HepG2 (cell line): ENCODE data around the gene PAX4. TPM values are rescaled to one million over a fixed set of nuclear protein-coding genes. Genes with fewer than 3 reads are reported as not detected.

Experiments
- ATAC-seq: fragments of 200-7000 bp; cut with Tn5 transposase; 3 replicates; pipeline ENCODE4 v1.9.1; 2020; ENCODE audit warnings: mild to moderate bottlenecking, moderate library complexity
- BruUV-seq: library from RNA; stranded (reverse); fragments of 400-500 nt; replicated peaks from 2 replicates; lab custom pipeline; 2021; lab: Mats Ljungman, UMichigan
- CTCF ChIA-PET: fragments of 300-600 bp; formaldehyde crosslinking; extraction: SDS; loops from one replicate; lab custom pipeline; 2021; ENCODE audit warnings: low total read pairs, inconsistent platforms, low intra/inter-chr PET ratio; lab: Yijun Ruan, JAX
- POLR2A ChIA-PET: fragments of 350-600 bp; sonication (Branson Sonifier 250); formaldehyde crosslinking; loops from one replicate; lab custom pipeline; 2020; ENCODE audit warnings: antibody characterized with exemption, inconsistent platforms; lab: Yijun Ruan, JAX
- DNase-seq: peaks from one replicate; pipeline ENCODE4 v3.0.0-alpha.2; 2015; ENCODE audit warnings: low spot score
- FAIRE-seq: peaks from 3 replicates; lab custom pipeline; 2011; peaks lifted over from hg19 to GRCh38; lab: Jason Lieb, UNC
- H2AFZ ChIP-seq: one replicate; pipeline ENCODE4 v1.6.1; 2011; ENCODE audit warnings: low read length, inconsistent platforms
- H3K27ac ChIP-seq: fragments of 300-600 bp; 3 replicates; pipeline ENCODE4 v1.8.0; 2011; ENCODE audit warnings: mixed run types, mild to moderate bottlenecking, mixed read lengths, low read length, inconsistent platforms; ENCODE audit not compliant: insufficient read depth; ENCODE audit errors: extremely low read length
- H3K27me3 ChIP-seq, 2 experiments: fragments of 200-600 bp in 1 of 2; 2 replicates in 1 of 2; 3 replicates in 1 of 2; pipeline versions ENCODE4 v1.6.0 to v1.8.0; 2011; ENCODE audit warnings: low read length in 2 of 2, mild to moderate bottlenecking in 2 of 2, moderate library complexity in 2 of 2, inconsistent platforms in 1 of 2; ENCODE audit not compliant: insufficient read depth in 2 of 2, control insufficient read depth in 1 of 2
- H3K36me3 ChIP-seq, 2 experiments: fragments of 200-600 bp in 1 of 2; replicated peaks in 1 of 2; 2 replicates in 1 of 2; 3 replicates in 1 of 2; pipeline versions ENCODE4 v1.5.1 to v1.8.0; 2011; ENCODE audit warnings: low read length in 2 of 2, inconsistent platforms in 1 of 2; ENCODE audit not compliant: insufficient read depth in 2 of 2, control insufficient read depth in 1 of 2
- H3K4me1 ChIP-seq: 2 replicates; pipeline ENCODE4 v1.5.1; 2012; ENCODE audit warnings: low read length, inconsistent platforms; ENCODE audit not compliant: insufficient read depth
- H3K4me2 ChIP-seq: 2 replicates; pipeline ENCODE4 v1.6.0; 2011; ENCODE audit warnings: low read depth, low read length, inconsistent platforms
- H3K4me3 ChIP-seq, 3 experiments: fragments of 200-600 bp in 1 of 3; sonication (generic), shearing (Covaris generic) in 1 of 3; replicated peaks in 1 of 3; 2 replicates each; pipeline ENCODE4 v1.5.1; 2011 to 2016; ENCODE audit warnings: low read length in 3 of 3, inconsistent platforms in 2 of 3, low read depth in 2 of 3, mild to moderate bottlenecking in 2 of 3, control low read depth in 1 of 3, mixed read lengths in 1 of 3; ENCODE audit not compliant: insufficient read depth in 1 of 3
- H3K79me2 ChIP-seq: one replicate; pipeline ENCODE4 v1.6.1; 2011; ENCODE audit warnings: low read length, inconsistent platforms; ENCODE audit not compliant: insufficient read depth
- H3K9ac ChIP-seq: 2 replicates; pipeline ENCODE4 v1.6.0; 2011; ENCODE audit warnings: mild to moderate bottlenecking, low read depth, low read length, inconsistent platforms; ENCODE audit not compliant: insufficient read depth
- H3K9me3 ChIP-seq: 2 replicates; pipeline ENCODE4 v1.5.1; 2012; ENCODE audit warnings: mild to moderate bottlenecking, low read length
- H4K20me1 ChIP-seq: 2 replicates; pipeline ENCODE4 v1.6.0; 2011; ENCODE audit warnings: inconsistent platforms, mild to moderate bottlenecking, low read length, moderate library complexity; ENCODE audit not compliant: insufficient read depth
- CCDC6 ChIP-seq: sonication (generic); formaldehyde crosslinking; IDR thresholded peaks from 2 replicates; pipeline ENCODE4 v1.8.1; 2022; ENCODE audit warnings: mild to moderate bottlenecking, missing genetic modification reagents, moderate library complexity
- DNMT3B ChIP-seq: conservative IDR thresholded peaks from 2 replicates; pipeline ENCODE4 v1.6.1; 2016; ENCODE audit warnings: missing biosample characterization, control low read depth
- HOXA9 ChIP-seq: sonication (generic); formaldehyde crosslinking; IDR thresholded peaks from 2 replicates; pipeline ENCODE4 v1.8.1; 2022; ENCODE audit warnings: missing genetic modification reagents, mild to moderate bottlenecking, moderate library complexity, borderline replicate concordance
- MBNL3 ChIP-seq: fragments of 250-450 bp; sonication (Bioruptor Pico); conservative IDR thresholded peaks from 2 replicates; pipeline ENCODE4 v1.8.0; 2022; ENCODE audit warnings: mild to moderate bottlenecking, inconsistent platforms
- RARG ChIP-seq: sonication (generic); formaldehyde crosslinking; IDR thresholded peaks from 2 replicates; pipeline ENCODE4 v1.4.0; 2020; ENCODE audit warnings: low read depth, mild to moderate bottlenecking, missing genetic modification reagents
- SALL1 ChIP-seq: sonication (generic); formaldehyde crosslinking; IDR thresholded peaks from 2 replicates; pipeline ENCODE4 v1.8.0; 2022; ENCODE audit warnings: mild to moderate bottlenecking, missing genetic modification reagents
- THYN1 ChIP-seq: sonication (generic); formaldehyde crosslinking; IDR thresholded peaks from 2 replicates; pipeline ENCODE4 v1.8.1; 2023; ENCODE audit warnings: low read depth, mild to moderate bottlenecking, moderate library complexity, missing genetic modification reagents, borderline replicate concordance
- XRCC5 ChIP-seq: fragments of 200-400 bp; formaldehyde crosslinking; optimal IDR thresholded peaks from 2 replicates; pipeline ENCODE3; 2017; ENCODE audit warnings: mild to moderate bottlenecking, low read length
- ZNF205 ChIP-seq: IDR thresholded peaks from 2 replicates; pipeline ENCODE4 v1.6.1; 2018; ENCODE audit warnings: missing biosample characterization, missing genetic modification reagents
- ZNF230 ChIP-seq: sonication (generic); formaldehyde crosslinking; IDR thresholded peaks from 2 replicates; pipeline ENCODE4 v1.4.0; 2020; ENCODE audit warnings: mild to moderate bottlenecking, missing genetic modification reagents
- ZNF441 ChIP-seq: sonication (generic); formaldehyde crosslinking; IDR thresholded peaks from 2 replicates; pipeline ENCODE4 v1.7.0; 2021; ENCODE audit warnings: missing genetic modification reagents, borderline replicate concordance
- ZZZ3 ChIP-seq: sonication (generic); formaldehyde crosslinking; IDR thresholded peaks from 2 replicates; pipeline ENCODE4 v1.4.0; 2020; ENCODE audit warnings: missing genetic modification reagents, mild to moderate bottlenecking, borderline replicate concordance
- WGBS: methylation state at CpG from one replicate; pipeline ENCODE4 v1.1.6; 2017; ENCODE audit warnings: low lambda C conversion rate; 5-methylcytosine and 5-hydroxymethylcytosine counted together
- in situ Hi-C: cut with HindIII; loops from 2 replicates; pipeline ENCODE4 v1.10.0; 2017; ENCODE audit warnings: low pct_unique_long_range_greater_than_20kb; ENCODE audit not compliant: extremely low pct_ligation_motif_present
- intact Hi-C: fragments of 100-400 bp; cut with micrococcal nuclease; formaldehyde crosslinking; loops from one replicate; pipeline ENCODE4 v1.10.0; 2022; ENCODE audit not compliant: unreplicated experiment
- polyA plus RNA-seq, 8 experiments: library from polyadenylated mRNA; depleted of rRNA in 3 of 8; stranded (reverse) in 7 of 8; unstranded in 1 of 8; fragments of >200 nt; fragmentation: Illumina TruSeq in 4 of 8; extraction: Trizol in 4 of 8; gene quantifications; 2 replicates each; pipeline versions ENCODE4 v1.2.1 to v1.2.3, GENCODE V29; 2011 to 2016; ENCODE audit warnings: low read depth in 4 of 8, missing spikeins in 1 of 8, mixed read lengths in 1 of 8; ENCODE audit not compliant: insufficient read depth in 1 of 8
- total RNA-seq, 5 experiments: library from RNA; depleted of rRNA; stranded (reverse); fragments of >200 nt; fragmentation: Illumina TruSeq; extraction: Trizol; gene quantifications; 2 replicates each; pipeline ENCODE4 v1.2.3, GENCODE V29; 2016; ENCODE audit warnings: low read depth in 1 of 5
- TF ChIP-seq, protein P1 (sequence below): sonication (generic); formaldehyde crosslinking; IDR thresholded peaks from 2 replicates; pipeline ENCODE4 v1.8.0; 2022; ENCODE audit warnings: mild to moderate bottlenecking, missing genetic modification reagents; ENCODE audit not compliant: insufficient replicate concordance
- TF ChIP-seq, protein P2 (sequence below): sonication (generic); formaldehyde crosslinking; IDR thresholded peaks from 2 replicates; pipeline ENCODE4 v1.5.0; 2020; ENCODE audit warnings: missing genetic modification reagents
- TF ChIP-seq, protein P3 (sequence below): sonication (generic); formaldehyde crosslinking; conservative IDR thresholded peaks from 2 replicates; pipeline ENCODE4 v1.8.0; 2022; ENCODE audit warnings: missing genetic modification reagents
- TF ChIP-seq, protein P4 (sequence below): sonication (generic); formaldehyde crosslinking; IDR thresholded peaks from 2 replicates; pipeline ENCODE4 v1.8.1; 2023; ENCODE audit warnings: missing genetic modification reagents, mild to moderate bottlenecking, borderline replicate concordance
- TF ChIP-seq, protein P5 (sequence below): sonication (generic); formaldehyde crosslinking; IDR thresholded peaks from 2 replicates; pipeline ENCODE4; 2020; ENCODE audit warnings: missing genetic modification reagents, mild to moderate bottlenecking, borderline replicate concordance

PAX4 gene
- total and polyA plus RNA-seq, 2 of the 13 experiments (the other 11 are each of a cell fraction or from before 2014, with no cell fraction given): not detected

DNA sequence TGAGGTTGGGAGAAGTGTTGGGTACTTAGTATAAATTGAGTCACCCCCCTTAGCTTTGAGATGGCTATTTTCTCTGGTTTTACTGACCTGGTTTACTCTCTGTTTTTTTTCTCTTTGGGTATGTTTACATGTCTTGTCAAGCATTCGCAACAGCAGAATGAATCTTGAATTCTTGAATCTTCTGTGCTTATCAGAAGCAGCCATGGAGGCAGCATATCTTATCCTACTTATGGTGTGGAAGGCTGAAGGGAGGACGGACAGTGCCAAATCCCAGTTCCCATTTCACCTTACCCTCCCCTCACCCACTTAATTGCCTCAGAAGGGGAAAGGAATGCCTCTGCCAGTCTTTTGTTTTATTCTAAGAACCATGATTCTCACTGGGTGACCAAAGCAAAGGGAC, 37.8 kb upstream of the PAX4 start:
- ATAC-seq (no peak), DNase-seq (no peak), FAIRE-seq (no peak)
- no TSS peak for BruUV-seq
- Histone ChIP-seq H2AFZ (no peak overlapping the region), H4K20me1 (peaks cover 62% of the 10 kb centered on the region), H3K4me1 (peaks cover 66% of the 10 kb centered on the region), H3K27ac (no peak overlapping the region), H3K79me2 (peaks cover 87% of the 10 kb centered on the region), H3K4me3 (peak overlapping the region in 1 of 3 experiments; percentile 8; a peak in 1 of 6 replicates), H3K4me2 (peak overlapping the region; percentile 83), H3K9ac (no peak overlapping the region), H3K27me3 (no peaks in the 10 kb centered on the region; a peak in 1 of 5 replicates), H3K36me3 (peaks cover 2 to 41% of the 10 kb centered on the region in 2 experiments; a peak in 3 of 5 replicates), H3K9me3 (no peaks in the 10 kb centered on the region)
- ChIA-PET CTCF (no interaction called here), POLR2A (no interaction called here)
- intact Hi-C loops (loop anchor here (10.0 kb wide), 2 partner anchors 71 to 261 kb away; partner anchors contain the start of genes ARF5, GCC1 and ZNF800), in situ Hi-C loops (no loop called here)
- 91% methylated on average over 2 of the region's 2 CpGs for WGBS
- TF ChIP-seq, protein P1, sequence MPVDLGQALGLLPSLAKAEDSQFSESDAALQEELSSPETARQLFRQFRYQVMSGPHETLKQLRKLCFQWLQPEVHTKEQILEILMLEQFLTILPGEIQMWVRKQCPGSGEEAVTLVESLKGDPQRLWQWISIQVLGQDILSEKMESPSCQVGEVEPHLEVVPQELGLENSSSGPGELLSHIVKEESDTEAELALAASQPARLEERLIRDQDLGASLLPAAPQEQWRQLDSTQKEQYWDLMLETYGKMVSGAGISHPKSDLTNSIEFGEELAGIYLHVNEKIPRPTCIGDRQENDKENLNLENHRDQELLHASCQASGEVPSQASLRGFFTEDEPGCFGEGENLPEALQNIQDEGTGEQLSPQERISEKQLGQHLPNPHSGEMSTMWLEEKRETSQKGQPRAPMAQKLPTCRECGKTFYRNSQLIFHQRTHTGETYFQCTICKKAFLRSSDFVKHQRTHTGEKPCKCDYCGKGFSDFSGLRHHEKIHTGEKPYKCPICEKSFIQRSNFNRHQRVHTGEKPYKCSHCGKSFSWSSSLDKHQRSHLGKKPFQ (CRISPR knock-in tag): no peak
- TF ChIP-seq DNMT3B (CRISPR knock-in tag) (no peak), ZNF230 (CRISPR knock-in tag) (no peak), CCDC6 (CRISPR knock-in tag) (no peak), THYN1 (CRISPR knock-in tag) (no peak), MBNL3 (CRISPR knock-in tag) (no peak), RARG (no peak), XRCC5 (no peak), ZNF441 (CRISPR knock-in tag) (no peak), HOXA9 (CRISPR knock-in tag) (no peak), ZZZ3 (CRISPR knock-in tag) (no peak), ZNF205 (CRISPR knock-in tag) (no peak), SALL1 (no peak)
- TF ChIP-seq, protein P2, sequence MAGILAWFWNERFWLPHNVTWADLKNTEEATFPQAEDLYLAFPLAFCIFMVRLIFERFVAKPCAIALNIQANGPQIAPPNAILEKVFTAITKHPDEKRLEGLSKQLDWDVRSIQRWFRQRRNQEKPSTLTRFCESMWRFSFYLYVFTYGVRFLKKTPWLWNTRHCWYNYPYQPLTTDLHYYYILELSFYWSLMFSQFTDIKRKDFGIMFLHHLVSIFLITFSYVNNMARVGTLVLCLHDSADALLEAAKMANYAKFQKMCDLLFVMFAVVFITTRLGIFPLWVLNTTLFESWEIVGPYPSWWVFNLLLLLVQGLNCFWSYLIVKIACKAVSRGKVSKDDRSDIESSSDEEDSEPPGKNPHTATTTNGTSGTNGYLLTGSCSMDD (CRISPR knock-in tag): no peak
- TF ChIP-seq, protein P3, sequence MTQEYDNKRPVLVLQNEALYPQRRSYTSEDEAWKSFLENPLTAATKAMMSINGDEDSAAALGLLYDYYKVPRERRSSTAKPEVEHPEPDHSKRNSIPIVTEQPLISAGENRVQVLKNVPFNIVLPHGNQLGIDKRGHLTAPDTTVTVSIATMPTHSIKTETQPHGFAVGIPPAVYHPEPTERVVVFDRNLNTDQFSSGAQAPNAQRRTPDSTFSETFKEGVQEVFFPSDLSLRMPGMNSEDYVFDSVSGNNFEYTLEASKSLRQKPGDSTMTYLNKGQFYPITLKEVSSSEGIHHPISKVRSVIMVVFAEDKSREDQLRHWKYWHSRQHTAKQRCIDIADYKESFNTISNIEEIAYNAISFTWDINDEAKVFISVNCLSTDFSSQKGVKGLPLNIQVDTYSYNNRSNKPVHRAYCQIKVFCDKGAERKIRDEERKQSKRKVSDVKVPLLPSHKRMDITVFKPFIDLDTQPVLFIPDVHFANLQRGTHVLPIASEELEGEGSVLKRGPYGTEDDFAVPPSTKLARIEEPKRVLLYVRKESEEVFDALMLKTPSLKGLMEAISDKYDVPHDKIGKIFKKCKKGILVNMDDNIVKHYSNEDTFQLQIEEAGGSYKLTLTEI: no peak
- TF ChIP-seq, protein P4, sequence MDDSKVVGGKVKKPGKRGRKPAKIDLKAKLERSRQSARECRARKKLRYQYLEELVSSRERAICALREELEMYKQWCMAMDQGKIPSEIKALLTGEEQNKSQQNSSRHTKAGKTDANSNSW: no peak
- TF ChIP-seq, protein P5, sequence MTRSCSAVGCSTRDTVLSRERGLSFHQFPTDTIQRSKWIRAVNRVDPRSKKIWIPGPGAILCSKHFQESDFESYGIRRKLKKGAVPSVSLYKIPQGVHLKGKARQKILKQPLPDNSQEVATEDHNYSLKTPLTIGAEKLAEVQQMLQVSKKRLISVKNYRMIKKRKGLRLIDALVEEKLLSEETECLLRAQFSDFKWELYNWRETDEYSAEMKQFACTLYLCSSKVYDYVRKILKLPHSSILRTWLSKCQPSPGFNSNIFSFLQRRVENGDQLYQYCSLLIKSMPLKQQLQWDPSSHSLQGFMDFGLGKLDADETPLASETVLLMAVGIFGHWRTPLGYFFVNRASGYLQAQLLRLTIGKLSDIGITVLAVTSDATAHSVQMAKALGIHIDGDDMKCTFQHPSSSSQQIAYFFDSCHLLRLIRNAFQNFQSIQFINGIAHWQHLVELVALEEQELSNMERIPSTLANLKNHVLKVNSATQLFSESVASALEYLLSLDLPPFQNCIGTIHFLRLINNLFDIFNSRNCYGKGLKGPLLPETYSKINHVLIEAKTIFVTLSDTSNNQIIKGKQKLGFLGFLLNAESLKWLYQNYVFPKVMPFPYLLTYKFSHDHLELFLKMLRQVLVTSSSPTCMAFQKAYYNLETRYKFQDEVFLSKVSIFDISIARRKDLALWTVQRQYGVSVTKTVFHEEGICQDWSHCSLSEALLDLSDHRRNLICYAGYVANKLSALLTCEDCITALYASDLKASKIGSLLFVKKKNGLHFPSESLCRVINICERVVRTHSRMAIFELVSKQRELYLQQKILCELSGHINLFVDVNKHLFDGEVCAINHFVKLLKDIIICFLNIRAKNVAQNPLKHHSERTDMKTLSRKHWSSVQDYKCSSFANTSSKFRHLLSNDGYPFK: no peak
